Stimulated activated CD4-positive, alpha-beta T cell treated with anti-CD3 and anti-CD28 coated beads, Interleukin-1b, Interleukin-23, amount 100 ng/mL, for 4 hours (primary cell): Measurements from ENCODE around the gene CD300E.
A peak's percentile ranks its signal among the peaks of the same experiment; 100 is the strongest.
"Not testable (repeated sequence)": the region's sequence is repeated elsewhere in the genome, so short reads cannot be mapped to it uniquely, and the experiment has no call there.

Experiments
- DNase-seq, 2 donors: peaks; one replicate each; pipeline ENCODE4 v3.0.0-alpha.2; 2020; ENCODE audit warnings: low read depth in 2 of 2

Gene CD300E

DNA sequence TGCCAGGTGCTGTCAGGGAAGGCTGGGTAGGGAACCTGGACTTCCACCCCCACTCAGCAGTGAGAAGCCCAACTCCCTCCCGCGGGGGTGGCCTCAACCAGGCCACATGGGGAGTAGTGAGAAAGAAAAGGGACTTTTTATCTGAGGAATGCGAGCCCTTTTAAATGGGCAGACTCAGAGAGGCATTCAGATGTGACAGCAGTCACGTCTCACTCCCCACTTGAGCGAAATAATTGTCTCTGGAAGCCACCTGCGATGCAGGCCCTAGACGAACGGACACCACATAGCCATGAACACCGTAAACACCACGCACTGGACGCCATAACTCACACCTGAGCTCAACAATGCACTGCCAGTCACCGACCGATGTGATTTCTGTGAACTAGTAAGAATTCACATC, 11.9 kb upstream of the CD300E start:
- no peak for DNase-seq

DNA sequence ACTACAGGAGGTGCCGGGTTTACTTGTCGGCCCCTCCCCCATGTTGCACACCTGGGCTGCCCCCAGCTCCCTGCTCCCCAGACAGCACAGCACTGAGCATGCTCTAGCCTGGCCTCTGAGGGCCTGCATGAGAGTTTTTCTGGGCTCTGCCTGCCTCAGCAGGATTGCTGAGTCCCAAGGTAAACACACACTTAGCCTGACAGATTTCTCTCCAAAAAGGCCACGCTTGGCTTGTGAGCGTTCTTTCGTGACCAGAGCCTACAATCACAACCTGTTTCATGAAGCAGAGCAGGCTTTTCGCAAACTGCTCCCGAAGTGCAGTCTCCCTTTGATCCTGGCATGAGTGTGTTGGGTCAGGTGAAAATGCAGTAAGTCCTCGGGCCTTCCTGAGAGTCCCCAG, 9.8 kb upstream of the CD300E start:
- DNase-seq: no peak

DNA sequence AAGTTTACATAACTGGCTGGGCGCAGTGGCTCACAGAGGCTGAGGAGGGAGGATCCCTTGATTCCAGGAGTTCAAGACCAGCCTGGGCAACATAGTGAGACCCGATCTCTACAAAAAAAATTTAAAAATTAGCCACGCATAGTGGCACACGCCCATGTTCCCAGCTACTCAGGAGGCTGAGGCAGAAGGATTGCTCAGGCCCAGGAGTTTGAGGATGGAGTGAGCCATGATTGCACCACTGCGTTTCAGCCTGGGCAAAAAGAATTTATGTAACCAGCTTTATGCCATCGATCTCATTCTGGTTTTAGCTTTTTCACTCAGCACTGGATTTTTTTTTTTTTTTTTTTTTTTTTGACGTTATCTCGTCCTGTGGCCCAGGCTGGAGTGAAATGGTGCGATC, 9.1 kb upstream of the CD300E start:
- DNase-seq: no peak

DNA sequence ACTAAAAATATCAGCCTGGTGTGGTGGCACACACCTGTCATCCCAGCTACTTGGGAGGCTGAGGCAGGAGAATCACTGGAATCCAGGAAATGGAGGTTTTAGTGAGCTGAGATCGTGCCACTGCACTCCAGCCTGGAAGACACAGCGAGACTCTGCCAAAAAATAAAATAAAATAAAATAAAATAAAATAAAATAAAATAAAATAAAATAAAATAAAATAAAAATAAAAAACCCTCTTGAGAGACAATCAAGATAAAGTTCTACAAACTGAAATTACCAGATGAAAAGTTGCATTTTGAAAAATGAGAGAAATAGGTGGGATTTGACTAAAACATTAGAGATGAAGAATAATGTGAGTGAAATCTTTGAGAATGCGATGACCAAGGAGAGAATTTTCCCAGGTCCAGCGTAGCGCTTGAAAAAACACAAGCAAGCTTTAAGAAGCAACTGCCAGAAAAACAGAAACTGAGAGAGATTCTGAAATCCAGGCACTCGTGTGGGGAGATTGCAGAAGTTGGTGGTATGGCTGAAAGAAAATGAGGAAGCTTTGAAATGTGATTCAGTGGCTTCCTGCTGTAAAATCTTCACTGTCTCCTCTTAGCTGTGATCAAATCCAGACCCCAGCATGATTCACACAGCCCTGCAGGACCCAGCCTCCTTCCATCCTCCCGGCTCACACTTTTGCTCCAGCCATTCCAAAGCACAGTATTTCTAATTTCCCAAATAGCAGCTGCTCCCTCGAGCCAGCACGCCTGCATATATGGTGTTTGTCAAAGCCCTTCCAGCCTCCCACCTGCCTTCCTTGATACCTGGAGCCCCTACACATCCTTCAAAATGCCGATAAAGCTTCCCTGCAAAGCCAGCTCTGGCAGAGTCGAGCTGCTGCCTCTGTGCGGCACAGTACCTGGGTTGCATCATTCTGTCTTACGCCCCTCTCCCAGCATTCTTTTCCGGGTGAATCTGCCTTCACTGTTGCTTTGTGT, 8.2 kb upstream of the CD300E start:
- no peak for DNase-seq

DNA sequence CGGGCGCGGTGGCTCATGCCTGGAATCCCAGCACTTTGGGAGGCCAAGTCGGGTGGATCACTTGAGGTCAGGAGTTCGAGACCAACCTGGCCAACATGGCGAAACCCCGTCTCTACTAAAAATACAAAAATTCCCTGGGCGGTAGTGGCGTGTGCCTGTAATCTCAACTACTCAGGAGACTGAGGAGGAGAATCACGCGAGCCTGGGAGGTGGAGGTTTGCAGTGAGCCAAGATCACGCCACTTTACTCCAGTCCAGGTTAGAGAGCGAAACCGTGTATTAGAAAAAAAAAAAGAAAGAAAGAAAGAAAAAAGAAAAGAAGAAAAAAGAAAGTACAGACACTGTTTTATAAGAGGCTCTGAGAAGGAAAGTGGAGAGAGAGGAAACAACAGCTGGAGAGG, 6.7 kb upstream of the CD300E start:
- DNase-seq: not testable (repeated sequence)

DNA sequence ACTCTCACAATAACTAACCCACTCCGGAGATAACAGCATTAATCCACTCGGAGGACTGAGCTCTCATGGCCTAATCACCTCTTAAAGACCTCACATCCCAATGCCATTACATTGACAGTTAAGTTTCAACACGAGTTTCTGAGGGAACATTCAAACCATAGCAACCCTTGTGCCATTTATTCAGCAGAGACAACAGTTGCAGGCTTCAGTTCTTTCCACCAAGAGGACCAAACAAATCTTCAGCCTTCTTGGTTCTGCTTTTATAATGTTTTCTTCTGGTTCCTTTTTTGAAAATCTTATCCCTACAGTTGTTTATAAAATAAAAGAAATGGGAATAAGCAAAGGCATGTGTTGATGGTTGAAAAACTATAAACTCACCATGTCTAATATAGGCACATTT, 2.1 kb upstream of the CD300E start:
- DNase-seq: no peak

DNA sequence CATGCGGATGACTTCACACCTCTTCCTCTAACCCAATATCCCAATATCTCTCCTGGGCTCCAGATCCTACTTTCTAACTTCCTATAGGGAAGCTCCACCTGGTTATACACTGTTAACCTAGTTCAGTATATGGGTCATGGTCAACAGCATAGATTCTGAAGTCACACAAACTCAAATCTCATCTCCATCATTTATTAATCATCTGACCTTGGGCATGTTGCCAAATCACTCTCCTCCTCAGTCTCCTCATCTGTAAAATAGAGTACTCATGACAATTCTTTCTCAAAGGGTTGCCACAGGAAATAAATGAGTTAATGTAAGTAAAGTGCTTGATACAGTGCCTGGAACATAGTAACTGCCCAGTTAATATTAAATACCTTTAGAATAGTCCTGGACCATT, 593 bp upstream of the CD300E start:
- DNase-seq: no peak

DNA sequence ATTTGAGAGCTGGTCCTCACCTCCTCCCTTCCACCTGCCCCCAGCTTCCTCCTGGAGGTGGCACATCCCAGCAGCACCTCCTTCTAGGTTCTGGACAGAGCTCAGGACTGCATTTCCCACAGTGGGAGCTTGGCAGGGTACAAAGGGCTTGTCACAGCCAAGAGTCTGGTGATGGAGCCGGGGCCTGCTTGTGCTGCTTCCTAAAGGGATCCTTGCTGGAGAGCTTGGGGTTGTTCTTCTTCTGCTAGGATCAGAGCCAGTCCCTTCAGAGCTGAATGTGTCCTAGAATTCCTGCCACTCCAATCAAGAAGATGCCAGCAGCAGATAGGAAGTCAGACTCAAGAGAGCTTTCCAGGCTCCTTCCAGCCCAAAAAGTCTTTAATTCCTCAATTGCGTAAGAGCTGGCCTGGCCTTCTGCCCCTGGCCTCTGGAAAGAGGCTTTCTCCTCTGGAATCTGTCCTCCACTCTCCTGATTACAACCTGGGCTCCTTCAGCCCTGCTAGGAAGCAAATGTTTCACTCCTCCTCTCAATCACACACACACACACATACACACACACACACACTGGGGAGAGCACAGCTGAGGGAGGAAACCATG, 4.4 kb downstream of the CD300E start:
- no peak for DNase-seq

DNA sequence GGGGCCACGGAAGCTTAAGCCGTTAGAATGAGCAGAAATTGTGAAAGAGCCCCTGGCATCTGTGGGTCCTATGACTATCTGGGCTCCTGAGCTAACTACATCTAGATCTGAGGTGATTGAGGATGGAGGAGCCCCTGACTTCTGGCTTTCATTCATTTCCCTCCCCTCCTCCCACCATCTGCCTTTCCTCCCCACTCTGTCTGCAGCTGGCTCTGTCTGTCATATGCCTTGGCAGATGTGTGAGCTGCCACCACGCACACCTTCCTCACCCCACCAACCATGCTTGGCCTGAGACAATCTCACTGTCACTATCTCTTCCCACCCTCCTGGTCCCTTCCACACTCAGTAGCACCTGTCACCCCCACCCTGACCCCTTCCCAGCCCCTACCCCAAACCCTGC, 5.1 kb downstream of the CD300E start:
- no peak for DNase-seq

DNA sequence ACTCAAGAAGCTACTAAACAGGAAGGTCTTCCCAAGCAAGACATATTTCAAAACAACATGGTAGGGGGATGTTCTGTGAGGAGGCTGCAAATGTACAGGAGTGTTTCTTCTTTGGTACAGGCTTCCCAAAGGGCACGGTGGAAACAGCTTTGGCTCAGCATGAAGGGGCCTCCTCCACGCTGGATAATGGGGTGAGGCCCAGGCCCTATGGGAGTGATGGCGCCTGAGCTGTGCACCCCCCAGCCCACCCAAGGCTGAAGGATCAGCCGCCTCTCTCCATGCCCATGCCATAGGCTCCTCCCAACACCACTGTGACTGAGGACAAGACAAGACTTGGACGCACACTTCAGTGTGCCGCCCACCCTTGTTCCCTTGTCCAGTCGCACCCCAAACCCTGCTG, 6.8 kb downstream of the CD300E start:
- no peak for DNase-seq

DNA sequence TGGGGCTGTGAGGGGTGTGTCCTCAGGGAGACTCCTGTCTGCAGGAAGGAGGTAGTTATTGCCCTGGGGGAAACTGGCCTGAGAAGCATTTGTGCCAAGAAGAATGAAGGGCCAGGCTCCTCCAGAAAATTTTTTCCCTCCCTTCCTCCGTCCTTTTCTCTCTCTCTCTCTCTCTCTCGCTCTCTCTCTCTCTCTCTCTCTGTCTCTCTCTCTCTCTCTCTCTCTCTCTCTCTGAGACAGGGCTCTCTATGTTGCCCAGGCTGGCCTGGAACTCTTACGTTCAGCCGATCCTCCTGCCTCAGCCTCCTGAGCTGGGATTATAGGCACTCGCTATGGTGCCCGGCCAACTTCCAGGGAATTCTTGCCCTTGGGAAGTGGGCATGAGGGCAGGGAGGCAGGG, 11.5 kb downstream of the CD300E start:
- no peak for DNase-seq

DNA sequence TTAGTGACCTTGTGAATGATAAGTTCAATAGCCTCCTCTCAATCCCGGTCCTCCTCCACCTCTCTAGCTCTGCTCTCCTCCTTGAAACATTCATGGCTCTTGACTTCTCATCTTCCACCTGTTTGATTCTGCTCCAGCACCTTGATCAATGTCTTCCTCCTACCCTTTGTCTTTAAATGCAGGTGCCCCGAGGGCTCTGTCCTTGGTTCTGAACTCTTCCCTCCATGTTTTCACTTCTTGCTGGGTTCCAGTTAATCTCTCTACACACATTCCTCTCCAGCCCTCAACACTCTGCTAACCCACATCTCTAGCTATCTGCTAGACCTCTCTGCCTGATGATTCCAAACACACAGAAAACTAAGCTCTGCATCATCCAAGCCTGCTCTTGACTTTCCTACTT, 13.4 kb downstream of the CD300E start:
- DNase-seq: no peak

DNA sequence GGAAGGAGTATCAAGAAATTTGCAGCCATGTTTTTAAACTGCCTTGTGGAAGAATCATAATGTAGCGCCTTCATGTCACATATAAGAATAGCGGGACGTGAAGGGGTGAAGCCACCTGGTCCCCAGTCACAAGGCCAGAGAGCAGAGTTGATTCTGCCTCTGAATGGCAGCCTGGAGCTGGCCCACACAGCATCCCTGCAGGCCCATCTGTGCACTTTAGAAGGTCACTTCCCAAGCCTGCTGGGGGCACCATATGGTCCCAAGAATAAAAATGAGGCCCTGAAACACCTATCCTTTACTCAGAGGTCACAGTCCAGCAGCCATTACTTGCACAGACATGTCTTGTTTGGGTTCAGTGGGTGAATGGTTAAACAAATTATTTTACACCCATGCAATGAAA, 15.0 kb downstream of the CD300E start:
- no peak for DNase-seq

DNA sequence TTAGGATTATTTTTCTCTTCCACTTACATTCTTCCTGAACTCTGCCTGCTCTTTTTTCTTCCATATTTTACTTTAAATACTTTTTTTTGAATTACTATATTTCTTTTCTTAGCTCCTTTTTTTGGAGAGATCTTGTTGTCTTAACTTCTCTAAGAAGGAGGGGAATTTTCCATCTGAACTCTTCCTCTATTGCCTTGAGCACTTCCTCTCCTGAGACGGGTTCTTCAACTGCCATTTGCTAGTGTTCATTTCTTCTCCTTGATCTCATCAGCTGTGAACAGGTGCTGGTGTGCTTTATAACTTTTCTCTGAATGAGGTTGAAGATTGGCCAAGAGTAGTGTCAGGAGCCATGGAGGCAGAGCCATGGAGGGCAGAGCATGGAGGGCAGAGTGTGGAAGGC, 16.3 kb downstream of the CD300E start:
- no peak for DNase-seq

DNA sequence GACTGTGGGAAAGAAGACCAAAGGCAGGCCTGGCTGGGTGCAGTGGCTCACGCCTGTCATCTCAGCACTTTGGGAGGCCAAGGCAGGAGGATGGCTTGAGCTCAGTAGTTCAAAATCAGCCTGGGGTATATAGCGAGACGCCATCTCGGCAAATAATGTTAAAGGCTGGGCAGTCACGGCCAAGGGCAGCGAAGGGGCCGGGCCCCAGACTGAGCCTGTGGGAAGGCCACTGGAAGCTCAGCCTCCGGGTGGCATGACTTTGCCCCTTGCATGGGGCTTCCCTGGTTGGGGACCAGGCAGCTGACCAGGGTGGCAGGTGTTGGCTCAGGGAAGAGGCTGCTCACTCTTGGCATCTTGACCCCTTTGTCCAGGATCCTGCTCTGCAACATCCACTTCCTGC, 17.5 kb downstream of the CD300E start:
- no peak for DNase-seq

DNA sequence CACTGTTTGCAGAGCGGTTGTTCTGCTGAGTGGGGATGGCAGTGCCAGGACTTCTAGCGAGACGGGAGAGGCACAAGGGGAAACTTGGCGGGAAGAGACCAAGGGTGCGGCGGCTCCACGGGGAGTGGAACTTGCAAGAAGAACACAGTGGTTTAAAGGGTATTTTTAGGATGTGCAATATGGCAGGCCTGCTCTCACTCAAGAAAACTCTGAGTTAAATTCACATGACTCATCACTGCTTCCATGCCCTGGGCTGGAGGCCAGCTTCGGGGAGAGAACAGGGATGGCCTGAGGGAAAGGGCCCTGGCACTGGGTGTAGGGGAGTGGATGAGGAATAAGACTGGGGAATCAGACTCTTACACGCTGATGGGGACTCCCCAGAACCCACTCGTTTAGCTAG, 18.2 kb downstream of the CD300E start:
- DNase-seq: no peak

DNA sequence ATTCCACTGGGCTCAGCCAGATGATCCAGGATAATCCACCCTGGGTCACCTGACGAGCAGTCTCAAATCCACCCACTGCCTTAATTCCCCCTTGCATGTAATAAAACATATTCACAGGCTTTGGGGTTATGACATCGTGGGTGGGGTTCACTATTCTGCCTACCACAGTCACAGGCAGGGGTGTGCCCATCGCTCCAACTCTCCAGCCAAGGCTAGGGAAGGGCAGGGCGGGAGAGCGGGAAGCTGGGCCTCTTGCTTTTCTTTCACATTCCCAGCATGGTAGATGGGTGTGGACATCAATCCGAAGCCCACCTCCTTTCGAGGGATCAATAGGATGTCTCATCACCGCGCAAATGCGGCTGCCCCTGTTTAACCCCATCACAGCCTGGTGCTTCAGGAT, 18.8 kb downstream of the CD300E start:
- no peak for DNase-seq

DNA sequence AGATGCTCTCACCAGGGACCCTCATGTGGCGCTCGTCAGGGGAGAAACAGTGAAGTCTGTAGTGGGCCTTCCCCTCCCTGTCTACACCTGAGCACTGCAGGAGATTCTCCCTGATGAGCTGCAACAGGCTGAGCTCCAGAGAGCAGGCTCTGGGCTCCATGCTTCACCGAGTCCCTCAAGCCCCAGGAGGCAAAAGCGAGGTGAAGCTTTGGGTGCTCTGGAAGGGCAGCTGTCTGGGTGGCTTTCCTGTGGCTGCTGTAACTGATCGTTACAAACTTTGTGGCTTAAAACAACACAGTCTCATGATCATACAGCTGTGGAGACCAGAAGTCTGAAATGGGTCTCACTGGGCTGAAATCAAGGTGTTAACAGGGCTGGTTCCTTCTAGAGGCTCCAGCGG, 19.3 kb downstream of the CD300E start:
- no peak for DNase-seq

DNA sequence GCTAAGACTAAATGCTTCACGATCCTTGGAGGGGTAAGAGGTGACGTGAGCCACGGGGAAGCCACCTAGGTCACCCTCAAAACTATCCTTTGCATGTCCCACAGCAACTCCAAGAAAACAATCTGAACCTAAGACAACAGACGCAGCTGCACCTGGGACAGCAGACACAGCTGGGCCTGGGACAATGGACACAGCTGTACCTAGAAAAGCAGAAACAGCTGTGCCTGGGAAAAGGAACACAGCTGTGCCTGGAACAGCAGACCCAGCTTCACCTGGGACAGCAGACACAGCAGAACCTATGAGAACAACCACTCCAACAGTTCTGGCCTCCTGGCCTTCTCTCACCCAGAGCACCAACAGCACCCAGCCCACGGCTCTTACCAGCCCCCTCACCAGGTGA, 19.8 kb downstream of the CD300E start:
- DNase-seq: no peak

DNA sequence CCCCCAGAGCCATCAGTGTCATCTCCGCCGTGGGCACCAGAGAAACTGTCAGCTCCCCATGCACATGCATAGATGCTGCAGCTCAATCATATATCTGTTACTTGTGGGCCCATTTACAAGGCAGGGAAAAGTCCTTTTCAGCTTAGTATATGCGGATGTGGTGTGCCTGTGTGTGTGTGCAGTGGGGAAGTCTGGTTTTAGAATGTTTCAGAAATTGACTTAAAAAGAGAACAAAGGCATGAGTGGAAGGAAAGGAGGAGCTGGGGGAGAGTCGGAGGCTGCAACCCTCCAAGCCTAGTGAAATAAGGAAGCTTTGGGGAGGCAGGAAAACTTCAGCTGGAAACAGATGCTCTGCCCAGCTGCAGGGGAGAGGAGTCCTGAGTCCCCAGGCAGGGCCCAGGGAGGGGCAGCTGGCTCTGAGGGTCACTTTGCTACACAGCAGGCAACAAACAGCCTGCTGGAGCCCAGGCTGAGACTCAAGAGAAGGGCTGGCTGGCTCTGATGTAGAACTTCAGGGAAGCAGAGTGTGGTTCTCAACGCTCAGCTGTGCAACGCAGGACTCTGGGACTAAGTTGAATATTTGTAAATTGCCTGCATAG, 20.4 kb downstream of the CD300E start:
- DNase-seq: no peak

DNA sequence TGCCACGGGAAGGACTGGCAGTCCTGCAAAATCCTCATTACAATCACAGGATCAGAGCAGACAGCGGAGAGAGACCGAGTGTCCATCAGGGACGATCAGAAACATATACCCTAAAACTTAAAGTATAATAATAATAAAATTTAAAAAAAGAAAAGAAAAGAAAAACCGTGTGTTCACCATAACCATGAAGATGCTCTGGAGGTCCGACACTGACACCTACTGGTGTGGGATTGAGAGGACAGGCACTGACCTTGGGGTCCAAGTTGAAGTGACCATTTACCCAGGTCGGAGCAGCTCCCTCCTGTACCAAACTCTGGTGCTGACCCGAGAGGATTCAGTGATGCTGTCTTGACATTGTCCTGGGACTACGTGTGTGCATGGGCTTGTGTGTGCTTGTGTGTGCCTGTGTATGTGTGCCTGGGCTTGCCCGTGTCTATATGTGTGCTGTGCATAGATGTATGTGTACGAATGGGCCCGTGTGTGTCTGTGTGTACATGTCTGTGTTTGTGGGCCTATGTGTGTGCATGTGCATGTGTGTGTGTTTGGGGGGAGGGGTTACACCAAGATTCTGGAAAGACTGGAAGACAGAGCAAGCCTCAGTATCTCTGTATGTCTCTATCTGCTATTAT, 21.5 kb downstream of the CD300E start:
- DNase-seq: peak in 1 of 2 donors; percentile 3

DNA sequence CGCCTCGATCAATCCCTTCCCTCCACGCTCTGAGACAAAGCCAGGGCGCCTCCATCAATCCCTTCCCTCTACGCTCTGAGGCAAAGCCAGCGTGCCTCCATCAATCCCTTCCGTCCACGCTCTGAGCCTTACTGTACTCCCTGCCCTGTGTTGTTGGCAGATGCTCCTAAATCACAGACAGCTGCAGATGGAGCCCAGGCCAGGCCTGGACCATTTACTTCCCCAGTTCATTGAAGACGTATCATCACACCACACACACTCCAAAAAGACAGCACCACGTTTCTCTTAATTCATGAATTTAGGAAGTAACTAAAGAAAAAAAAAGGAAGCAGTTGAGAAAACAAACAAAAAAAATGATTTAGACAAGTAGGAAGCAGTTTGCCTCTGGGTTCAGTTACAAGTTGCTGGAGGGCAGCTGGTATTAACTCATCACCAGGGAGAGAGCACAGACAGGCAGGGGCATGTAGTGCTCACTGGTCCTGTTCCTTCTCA, 24.0 kb downstream of the CD300E start:
- no peak for DNase-seq
